Measurements from ENCODE around the gene OR5AC2.

DNA sequence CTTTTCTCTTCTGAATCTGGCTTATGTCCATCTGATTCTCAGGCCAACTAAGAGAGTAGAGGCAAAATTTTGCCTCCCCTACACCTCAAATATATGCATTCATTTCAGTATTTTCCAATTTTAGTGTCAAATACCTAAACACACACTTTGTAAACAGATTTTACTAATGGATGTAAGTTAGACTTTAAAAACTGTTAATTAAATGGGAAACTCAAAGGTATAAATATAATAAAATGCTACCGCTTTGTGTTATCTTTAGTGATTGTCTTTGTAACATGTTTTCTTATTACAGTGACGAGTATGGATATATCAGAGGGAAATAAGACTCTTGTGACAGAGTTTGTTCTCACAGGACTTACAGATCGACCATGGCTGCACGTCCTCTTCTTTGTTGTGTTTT, at the start of gene OR5AC2:
- TF ChIP-seq, protein P1, sequence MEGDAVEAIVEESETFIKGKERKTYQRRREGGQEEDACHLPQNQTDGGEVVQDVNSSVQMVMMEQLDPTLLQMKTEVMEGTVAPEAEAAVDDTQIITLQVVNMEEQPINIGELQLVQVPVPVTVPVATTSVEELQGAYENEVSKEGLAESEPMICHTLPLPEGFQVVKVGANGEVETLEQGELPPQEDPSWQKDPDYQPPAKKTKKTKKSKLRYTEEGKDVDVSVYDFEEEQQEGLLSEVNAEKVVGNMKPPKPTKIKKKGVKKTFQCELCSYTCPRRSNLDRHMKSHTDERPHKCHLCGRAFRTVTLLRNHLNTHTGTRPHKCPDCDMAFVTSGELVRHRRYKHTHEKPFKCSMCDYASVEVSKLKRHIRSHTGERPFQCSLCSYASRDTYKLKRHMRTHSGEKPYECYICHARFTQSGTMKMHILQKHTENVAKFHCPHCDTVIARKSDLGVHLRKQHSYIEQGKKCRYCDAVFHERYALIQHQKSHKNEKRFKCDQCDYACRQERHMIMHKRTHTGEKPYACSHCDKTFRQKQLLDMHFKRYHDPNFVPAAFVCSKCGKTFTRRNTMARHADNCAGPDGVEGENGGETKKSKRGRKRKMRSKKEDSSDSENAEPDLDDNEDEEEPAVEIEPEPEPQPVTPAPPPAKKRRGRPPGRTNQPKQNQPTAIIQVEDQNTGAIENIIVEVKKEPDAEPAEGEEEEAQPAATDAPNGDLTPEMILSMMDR (IDR thresholded peaks at IDR 0.05), result no peak
- TF ChIP-seq ZNF302 (CRISPR knock-in tag; IDR thresholded peaks at IDR 0.05) (no peak), CEBPB (IDR thresholded peaks at IDR 0.05) (no peak), POLR2A (IDR thresholded peaks at IDR 0.05; ENCODE audit: low read length) (no peak), RCOR1 (IDR thresholded peaks at IDR 0.05; ENCODE audit: low read depth, low read length) (no peak), KDM5A (IDR thresholded peaks at IDR 0.05) (no peak)

Data from A549 (cell line).